SU-DHL-6 (cell line): ENCODE data around the gene TMEM169.

Experiments
- H2AFZ ChIP-seq: fragments of 200-600 bp; sonication (generic); 2 replicates; pipeline ENCODE4 v1.6.1; 2014; ENCODE audit warnings: low read depth, mild to moderate bottlenecking, moderate library complexity, mixed read lengths, antibody characterized with exemption, low read length; ENCODE audit not compliant: severe bottlenecking
- H3F3A ChIP-seq: fragments of 200-600 bp; shearing (Covaris generic); 2 replicates; pipeline ENCODE4 v1.6.0; 2016; ENCODE audit warnings: antibody characterized with exemption, mild to moderate bottlenecking; ENCODE audit not compliant: insufficient read depth
- H3K27ac ChIP-seq: fragments of 200-600 bp; sonication (generic); 2 replicates; pipeline ENCODE4 v1.5.1; 2016; ENCODE audit warnings: low read depth, mild to moderate bottlenecking, low read length, moderate library complexity, mixed read lengths
- H3K27me3 ChIP-seq: fragments of 200-600 bp; sonication (generic), shearing (Covaris generic); 2 replicates; pipeline ENCODE4 v1.6.0; 2014; ENCODE audit warnings: mild to moderate bottlenecking, low read length
- H3K36me3 ChIP-seq: fragments of 200-600 bp; sonication (generic); 2 replicates; pipeline ENCODE4 v1.6.1; 2014; ENCODE audit warnings: mild to moderate bottlenecking, low read length, mixed read lengths
- H3K4me2 ChIP-seq: fragments of 300-600, 200-600 bp; shearing (Covaris generic), sonication (generic); 2 replicates; pipeline ENCODE4 v1.6.0; 2014; ENCODE audit warnings: low read length, low read depth, mild to moderate bottlenecking; ENCODE audit not compliant: poor library complexity, severe bottlenecking
- H3K4me3 ChIP-seq: fragments of 200-600 bp; sonication (generic); 2 replicates; pipeline ENCODE4 v1.5.1; 2014; ENCODE audit warnings: antibody characterized with exemption, low read length, mild to moderate bottlenecking, mixed read lengths; ENCODE audit not compliant: insufficient read depth, poor library complexity, severe bottlenecking
- H3K79me2 ChIP-seq: fragments of 200-600 bp; sonication (generic); 2 replicates; pipeline ENCODE4 v1.6.1; 2014; ENCODE audit warnings: mild to moderate bottlenecking, low read length, moderate library complexity; ENCODE audit not compliant: insufficient read depth
- H3K9ac ChIP-seq: fragments of 200-600 bp; sonication (generic); 2 replicates; pipeline ENCODE4 v1.7.0; 2014; ENCODE audit warnings: mild to moderate bottlenecking, low read length
- H3K9me2 ChIP-seq: fragments of 200-600 bp; sonication (generic); replicated peaks from 2 replicates; pipeline ENCODE4 v1.6.1; 2014; ENCODE audit warnings: low read length; ENCODE audit not compliant: insufficient read depth
- H3K9me3 ChIP-seq: fragments of 200-600 bp; sonication (generic); 2 replicates; pipeline ENCODE4 v1.6.1; 2014; ENCODE audit warnings: low read length, mixed read lengths; ENCODE audit not compliant: insufficient read depth
- H4K20me1 ChIP-seq: fragments of 200-600 bp; sonication (generic); 2 replicates; pipeline ENCODE4 v1.6.1; 2014; ENCODE audit warnings: low read depth, mild to moderate bottlenecking, antibody characterized with exemption, low read length, moderate library complexity, mixed read lengths
- CTCF ChIP-seq: fragments of 200-600 bp; sonication (generic); IDR thresholded peaks from one replicate; pipeline ENCODE4 v1.5.1; 2017; ENCODE audit warnings: antibody characterized with exemption, mild to moderate bottlenecking, low read length, moderate library complexity; ENCODE audit not compliant: insufficient read depth, poor library complexity, severe bottlenecking
- EZH2phosphoT487 ChIP-seq: fragments of 200-600 bp; sonication (generic), shearing (Covaris generic); conservative IDR thresholded peaks from 2 replicates; pipeline ENCODE4 v1.6.1; 2018; ENCODE audit warnings: mild to moderate bottlenecking, antibody characterized with exemption, low read length, moderate library complexity, mixed read lengths

TMEM169 gene

GRCh38 chr2:216151313-216152025, 69.8 kb downstream of the TMEM169 start:
- no peak overlapping the region for H3K9ac ChIP-seq
- H3K27me3 ChIP-seq: no peaks in the 10 kb centered on the region
- no peak overlapping the region for H2AFZ ChIP-seq
- no peak for TF ChIP-seq EZH2phosphoT487
- TF ChIP-seq CTCF: no peak
- H3K4me2 ChIP-seq: no peak overlapping the region
- H3K9me2 ChIP-seq: no peaks in the 10 kb centered on the region
- peaks cover 45% of the 10 kb centered on the region for H3K79me2 ChIP-seq
- H3K36me3 ChIP-seq: peaks cover 55% of the 10 kb centered on the region; the same call in 1 of the 2 replicates
- H3K27ac ChIP-seq: no peak overlapping the region
- no peaks in the 10 kb centered on the region for H3F3A ChIP-seq
- no peak overlapping the region for H3K4me3 ChIP-seq
- peaks cover 15% of the 10 kb centered on the region; the same call in 1 of the 2 replicates for H4K20me1 ChIP-seq
- no peaks in the 10 kb centered on the region for H3K9me3 ChIP-seq
